ENCODE data around the gene ARHGEF3.

The ARHGEF3 gene

DNA sequence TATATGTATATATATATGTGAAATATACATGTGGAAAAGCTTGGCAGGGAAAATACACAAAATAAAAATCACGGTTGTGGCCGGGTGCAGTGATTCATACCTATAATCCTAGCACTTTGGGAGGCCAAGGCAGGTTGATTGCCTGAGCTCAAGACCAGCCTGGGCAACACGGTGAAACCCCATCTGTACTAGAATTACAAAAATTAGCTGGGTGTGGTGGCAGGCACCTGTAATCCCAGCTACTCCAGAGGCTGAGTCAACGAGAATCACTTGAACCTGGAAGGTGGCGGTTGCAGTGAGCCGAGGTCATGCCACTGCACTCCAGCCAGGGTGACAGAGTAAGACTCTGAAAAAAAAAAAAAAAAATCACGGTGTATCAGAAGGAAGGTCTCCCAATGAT, 20.8 kb upstream of the ARHGEF3 start:
- DNase-seq = no peak

DNA sequence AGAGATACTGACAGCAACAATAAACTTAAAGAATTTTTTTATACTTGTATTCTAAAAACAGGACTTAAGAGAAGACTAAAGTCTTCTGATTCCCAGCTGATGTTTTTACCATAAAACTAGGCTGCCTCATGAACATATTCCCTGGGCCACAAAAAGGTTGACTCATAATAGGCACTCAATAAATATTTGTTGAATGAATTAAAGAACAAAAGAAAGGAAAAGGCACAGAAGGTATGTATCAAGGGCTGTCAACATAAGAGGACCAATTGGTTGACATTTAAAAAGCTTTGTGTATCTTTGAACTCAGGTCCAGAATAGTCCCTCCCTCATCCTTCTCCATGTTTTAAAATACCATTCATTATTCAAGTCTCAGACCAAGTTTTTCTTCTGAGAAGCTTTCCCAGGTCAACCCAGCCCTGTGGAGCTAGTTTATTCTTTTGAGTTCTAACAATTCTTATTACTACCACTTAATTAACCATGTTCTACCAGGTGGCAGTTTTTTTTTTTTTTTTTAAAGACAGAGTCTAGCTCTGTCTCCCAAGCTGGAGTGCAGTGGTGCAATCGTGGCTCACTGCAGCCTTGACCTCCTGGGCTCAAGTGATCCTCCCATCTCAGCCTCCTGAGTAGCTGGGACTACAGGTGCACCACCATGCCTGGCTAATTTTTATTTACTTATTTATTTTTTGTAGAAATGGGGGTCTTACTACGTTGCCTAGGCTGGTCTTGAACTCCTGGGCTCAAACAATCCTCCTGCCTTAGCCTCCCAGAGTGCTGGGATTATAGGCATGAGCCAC, 17.5 kb upstream of the ARHGEF3 start:
- DNase-seq = no peak

DNA sequence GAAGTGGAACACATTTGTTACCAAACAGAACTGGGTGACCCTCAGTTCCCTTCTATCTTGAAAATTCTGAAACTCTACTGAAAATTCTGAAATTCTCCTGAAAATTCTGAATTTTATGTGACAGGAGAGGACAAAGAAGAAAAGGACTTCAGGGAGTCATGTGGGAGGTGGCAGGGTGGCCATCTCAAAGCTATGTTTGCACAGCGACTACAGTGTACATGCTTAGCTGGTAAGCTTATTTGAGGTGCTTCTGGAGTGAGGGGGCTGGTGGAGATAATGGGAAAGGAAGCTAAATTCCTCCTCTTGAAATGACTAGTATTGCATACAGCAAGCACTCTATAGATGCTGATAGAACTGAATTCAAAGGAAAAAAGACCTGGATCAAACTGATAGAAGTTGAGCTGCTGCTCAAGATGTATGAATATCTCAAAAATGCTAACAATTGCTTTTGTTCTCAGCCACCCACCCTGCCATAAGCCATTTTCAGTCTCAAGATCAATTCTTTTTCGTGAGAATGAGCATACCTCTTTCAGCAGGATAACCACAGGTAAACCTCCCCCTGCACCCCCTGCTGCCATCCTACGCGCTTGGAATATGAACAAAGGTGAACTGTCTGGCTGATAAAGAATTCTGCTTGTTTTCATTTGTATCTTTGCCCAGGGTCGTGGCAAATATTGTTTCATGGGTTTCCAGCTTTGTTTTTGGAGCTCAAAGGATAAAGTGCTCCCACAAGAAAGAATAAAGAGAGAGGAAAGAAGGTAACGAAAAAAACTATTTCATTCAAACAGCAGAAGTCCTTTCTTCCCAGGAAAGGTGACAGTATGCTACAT, 16.6 kb upstream of the ARHGEF3 start:
- no peak for DNase-seq

DNA sequence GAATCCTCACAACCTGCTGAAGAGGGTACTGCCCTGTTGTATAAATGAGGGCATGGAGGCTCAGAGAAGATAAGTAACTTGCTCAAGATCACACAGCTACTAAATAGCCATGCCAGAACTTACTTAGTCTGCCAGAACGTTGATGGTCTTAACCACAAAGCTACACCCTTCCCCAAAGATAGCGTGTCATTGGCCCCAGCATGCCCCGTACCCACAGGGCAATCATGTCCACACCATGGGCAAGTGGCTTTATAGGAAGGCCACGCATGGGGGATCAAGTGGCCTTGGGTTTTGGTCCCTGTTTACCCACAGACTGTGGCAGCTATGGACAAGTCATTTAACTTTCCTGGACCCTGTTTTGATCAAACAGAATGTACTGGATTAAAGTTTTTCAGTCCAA, 15.9 kb upstream of the ARHGEF3 start:
- no peak for DNase-seq

DNA sequence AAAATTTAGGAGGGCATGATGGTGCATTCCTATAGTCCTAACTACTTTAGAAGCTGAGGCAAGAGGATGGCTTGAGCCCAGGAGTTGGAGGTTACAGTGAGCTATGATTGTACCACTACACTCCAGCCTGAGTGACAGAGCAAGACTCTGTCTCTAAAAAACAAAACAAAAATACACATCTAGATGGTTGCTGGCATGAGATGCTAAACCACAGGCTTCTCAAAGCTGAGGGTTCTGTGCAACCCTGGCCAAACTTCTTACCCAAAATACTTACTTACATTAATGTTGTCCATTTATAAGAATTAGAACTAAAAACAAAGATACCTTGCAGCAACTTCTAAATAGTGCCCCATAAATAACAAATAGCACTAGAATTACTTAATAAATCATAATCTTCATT, 14.3 kb upstream of the ARHGEF3 start:
- DNase-seq = no peak

DNA sequence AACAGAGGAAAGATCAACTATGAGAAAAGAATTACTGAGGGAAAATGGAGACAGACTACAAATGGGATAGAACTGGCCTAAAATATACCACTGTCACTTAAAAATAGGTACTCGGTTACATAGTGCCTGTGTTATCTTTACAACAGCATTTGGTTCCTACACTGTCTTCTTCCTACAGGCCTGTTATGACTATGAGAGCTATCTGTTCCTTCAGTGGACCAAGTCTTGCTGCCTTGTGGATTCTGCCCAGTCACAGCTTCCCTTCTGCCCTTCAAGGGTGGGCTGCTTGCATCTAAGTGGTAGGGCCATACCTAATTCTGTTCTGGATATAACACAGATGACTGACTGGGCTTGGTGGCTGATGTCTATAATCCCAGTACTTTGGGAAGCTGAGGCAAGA, 13.8 kb upstream of the ARHGEF3 start:
- DNase-seq = no peak

DNA sequence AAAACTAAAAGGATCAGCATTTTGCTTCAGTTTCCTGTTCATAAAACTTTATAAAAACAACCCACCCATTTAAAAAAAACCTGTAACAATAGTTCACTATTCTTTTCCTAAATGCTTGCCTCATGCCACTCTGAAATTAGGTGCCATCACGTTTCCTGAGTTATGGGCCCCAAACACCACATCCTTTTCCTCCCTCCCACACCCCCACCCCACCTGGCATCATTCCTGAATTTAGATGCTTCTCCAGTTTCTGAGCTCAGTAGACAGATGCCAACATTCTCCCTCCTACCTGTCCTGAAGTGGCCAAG, 11.9 kb upstream of the ARHGEF3 start:
- no peak for DNase-seq

DNA sequence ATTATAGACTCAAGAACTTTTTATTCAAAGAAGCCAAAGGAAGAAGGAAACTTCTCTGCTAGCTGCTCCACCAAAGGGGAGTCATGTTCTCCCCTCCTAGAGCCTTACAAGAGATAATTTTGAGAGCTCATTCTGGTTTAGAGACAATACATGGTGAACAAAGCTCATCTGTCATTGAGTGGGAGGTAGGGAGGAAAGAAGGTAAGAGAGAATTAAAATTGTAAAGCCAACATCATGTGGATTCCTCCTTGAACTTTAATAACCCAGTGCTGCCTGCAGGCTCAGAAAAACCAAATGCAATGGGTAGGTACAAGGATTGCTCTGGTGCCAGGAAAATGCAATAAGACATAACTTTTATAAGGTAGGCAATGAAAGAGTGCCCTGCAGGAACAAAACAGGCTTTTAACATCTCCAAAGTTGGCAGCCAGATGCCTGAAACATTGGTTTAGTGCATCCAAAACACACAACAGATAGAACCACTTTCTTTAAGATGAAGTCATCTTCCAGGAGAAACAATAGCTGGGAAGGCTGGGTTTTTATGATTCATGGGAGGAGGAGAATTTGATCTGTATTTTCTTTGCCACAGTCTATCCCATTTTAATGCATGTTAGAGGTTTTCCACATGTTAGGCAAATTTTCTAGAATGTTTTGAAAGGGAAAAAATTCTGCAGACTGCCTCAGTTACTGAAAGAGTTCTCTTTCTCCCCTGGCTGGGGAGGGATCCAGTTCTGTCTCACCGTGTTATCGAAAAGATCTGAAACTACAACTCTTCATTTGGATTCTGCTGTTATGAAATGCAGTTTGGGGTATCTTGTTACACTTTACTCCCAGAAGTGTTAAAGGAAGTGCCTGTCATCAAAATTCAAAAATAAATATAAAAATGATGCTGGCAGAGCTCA, 11.3 kb upstream of the ARHGEF3 start:
- DNase-seq = peak; percentile 23

DNA sequence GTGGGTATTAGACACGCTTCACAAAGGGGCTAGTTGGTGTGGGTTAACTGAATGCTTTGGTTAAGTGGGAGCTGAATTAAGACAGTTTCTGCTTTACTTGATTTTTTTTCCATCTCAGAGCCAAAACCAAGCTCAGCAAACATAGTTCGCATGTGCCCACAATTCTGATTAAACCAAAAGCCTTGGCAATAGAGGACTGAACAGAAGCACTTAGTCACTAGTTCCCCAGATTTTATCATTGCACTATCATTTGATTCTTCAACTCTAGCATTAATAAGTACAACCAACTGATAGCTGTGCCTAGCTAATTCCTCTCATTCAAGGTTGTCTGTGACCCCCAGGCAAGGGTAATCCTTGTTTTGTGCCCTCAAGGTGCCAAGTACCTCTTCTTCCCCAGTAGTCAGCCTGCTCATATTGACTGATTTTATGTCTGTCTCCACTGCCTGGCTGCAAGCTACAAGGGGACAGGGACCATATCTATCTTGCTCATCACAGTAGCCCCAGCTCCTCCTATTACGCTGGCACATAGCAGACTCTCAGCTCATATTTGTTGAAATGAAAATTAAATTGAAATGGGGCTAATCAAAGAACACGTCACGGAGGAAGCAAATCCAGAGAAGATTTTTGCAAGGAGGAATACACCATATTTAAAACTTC, 9.9 kb upstream of the ARHGEF3 start:
- no peak for DNase-seq

DNA sequence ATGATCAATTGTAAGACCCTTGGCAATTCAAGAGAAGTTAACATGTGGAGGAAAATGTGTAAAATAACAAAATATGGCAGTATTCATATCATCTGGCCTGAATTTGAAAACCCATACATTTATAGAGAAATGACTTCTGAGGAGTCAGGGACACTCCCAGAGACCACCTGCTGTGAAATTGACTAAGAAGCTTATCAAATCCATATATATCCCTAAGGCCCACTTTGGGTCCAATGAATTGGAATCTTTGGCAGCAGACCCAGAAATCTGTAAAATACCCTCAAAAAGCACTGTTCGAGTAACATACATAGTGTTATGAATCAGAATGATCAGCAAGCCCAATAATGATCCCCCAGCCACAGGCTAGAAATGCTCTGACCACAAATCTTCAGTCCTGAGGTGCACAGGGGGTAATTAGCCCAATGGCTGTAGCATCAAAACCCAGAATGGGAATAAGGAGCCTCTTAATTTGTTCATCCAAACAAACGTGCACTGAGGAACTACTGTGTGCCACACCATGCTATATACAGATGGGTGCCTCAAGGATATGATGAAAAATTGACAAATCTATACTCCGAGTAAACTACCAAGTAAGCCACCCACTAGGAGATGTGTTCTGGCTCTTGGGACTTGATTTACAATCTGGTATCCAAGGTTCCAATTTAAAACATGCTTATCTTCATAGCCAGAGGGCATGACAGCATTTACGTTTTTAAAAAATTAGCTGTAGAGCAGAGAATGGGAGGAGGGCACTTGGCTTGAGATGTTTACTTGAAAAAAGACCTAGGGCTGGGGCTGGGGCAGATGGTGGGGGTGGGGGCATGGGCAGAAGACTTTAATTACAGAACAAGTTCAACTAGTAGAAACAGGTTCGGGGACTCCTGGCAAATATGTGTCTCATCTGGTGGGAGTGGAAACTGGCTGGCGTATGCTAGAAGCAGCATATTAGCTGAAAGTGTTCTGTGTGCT, 9.1 kb upstream of the ARHGEF3 start:
- DNase-seq = no peak

DNA sequence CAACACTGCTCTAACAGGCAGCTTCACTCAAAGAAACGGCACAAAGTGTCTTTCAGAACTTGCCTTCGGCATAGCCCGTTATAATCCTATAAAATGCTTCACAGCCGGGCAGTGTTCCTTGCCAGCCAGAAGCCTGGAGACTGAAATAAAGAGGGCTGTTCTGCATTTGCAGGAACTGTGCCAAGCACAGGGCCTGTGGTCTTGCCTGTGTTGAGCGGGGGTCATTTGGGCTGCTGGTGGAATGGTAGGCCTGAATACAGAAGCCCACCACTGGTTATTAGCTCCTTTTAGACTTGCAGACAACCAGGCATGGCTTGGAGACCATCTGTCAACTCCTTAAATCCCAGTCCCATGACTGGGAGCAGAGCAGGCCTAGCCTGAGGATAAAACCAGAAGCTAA, 4.7 kb upstream of the ARHGEF3 start:
- DNase-seq = no peak

DNA sequence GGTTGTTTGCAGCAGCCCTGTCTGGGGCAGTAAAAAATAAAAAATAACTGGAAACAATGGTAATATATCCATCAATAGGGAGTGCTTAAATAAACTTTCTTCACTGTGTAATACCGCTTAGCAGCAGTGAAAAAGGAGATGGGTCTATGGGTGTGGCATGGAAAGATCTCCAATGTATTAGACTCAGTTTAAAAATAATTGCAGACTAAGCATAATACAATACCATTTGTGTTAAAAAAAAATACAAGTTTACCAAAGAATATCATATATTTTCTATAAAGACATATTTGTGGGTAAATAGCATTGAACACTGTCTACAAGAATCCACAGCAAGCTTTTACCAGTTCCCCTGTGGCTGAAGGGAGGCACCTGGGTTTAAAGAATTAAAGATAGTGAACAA, 1.0 kb upstream of the ARHGEF3 start:
- DNase-seq = no peak

DNA sequence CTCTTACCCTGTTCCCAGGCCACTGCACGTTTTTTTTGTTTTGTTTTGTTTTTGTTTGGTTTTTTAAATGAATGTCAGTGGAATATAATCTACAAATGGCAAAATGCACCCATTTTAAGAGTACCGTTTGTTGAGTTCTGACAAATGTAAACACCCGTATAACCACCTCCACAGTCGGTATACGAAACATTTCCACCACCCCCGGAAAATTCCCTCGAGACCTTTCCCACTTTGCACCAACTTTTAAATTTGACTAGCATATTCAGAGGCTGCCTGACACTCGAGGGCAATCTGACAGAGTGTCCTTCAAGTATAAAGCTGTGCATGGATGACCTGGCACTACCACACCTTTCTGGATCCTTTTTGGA, 613 bp upstream of the ARHGEF3 start:
- no peak for DNase-seq

DNA sequence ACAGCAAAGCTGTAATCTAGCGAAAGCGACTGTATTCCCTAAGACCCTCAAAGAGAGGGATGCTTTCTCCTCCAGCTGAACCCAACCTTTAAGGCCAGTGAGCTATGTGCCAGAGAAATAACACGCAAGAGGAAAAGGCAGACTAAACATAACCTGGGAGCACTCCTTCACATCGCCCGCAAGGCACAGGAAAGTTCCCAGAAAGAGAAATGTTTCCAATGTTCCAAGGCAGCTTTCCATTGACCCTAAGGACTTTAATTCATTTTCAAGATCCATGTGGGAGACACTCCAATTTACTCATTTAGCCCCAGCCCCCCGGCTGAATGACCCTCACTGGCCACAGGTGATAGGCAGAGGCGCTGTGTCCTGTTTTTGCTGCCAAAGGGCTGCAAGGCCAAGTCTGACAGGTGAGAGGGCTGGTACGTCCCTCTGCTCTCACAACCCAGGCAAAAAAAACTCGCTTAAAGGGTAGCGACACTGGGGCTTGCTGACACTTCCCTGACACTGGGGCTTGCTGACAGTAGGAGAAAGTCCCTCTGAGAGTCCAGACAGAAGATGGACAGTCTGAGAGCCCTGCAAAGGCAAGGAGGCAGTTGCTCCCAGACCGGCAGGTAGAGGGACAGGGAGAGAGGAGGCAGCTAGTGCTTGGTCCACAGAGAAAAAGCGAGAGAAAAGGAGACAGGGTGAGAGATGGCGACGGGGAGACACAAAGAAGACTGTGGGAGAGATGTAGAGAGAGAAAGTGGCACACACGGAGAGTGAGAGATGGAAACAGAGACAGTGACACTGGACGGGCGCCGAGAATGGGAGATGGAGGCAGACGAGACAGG, 702 bp downstream of the ARHGEF3 start:
- no peak for DNase-seq

DNA sequence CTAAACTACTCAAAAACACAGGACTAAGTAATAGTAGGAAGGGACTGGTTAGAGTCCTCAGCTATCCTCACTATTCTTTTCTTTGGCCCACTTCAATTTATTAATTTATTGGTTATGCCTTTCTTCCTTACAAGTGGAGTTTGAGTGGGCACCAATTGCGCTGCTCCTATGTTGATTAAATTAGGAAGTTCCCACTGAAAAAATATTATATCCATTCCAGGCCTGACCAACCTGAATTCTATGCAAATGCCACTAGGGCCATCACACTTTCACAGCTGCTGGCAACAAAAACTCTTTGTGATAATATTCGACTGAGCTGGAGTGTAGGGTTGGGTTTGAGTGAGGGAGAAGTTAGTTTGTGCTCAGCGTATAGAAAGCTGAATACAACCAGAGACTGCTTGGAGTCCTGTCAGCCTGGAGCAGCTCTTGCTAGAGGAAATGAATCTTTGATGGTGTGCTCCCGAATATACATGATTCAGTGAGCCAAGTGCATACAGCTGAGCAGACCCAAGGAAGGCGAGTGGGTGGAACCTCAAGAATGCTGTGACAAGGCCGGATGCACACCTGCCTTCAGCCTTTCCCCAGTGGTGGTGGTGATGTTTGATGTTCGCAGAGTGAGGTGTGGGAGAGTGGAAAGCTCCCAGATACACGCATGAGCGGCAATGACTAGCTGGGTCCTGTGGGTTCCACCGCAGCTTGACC, 1.5 kb downstream of the ARHGEF3 start:
- DNase-seq = no peak

DNA sequence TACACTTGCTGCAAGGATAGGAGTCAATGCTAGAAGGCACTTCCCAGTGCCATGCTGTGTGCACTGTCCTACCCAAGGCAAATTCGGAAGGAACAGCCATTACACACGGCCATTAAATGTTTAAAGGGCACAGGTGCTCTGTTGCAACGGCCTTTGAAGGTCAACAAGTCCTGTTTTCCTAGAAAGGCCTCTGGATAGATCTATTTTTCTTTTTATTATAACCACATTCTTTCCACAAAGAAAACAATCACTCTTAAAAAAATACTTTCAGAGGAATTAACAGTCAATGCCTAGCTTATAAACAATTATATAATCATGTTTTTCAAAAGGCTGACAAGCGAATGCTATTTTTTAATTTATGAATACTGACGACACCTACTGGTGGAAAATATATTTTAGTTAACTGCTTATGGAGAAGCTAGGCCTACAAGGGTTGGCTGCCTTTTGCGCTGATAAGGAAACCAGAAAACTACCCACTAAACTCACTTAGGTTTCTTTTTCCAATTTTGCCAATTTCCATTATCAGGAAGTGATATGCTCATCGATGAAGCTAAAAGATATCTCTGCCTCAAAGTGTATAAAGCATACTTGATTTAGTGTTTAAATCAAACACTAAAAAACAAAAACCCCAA, 2.4 kb downstream of the ARHGEF3 start:
- peak; percentile 41 for DNase-seq

DNA sequence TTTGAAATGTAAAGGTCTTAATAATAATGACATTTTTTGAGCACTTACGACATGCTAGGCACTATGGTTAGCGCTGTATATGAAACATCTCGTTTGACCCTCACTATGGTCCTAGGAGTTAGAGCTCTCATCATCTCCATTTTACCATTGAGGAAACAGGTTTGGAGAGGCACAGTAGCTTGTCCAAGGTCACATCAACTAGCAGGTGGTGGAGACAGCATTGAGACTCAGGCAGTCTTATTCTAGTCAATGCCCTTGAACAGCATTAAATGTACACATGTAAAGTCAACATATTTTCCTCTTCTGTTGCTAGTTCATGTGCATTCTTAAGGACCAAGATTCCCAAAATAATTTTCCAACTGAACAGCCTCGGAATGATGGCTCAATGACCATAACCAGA, 4.8 kb downstream of the ARHGEF3 start:
- DNase-seq = no peak

DNA sequence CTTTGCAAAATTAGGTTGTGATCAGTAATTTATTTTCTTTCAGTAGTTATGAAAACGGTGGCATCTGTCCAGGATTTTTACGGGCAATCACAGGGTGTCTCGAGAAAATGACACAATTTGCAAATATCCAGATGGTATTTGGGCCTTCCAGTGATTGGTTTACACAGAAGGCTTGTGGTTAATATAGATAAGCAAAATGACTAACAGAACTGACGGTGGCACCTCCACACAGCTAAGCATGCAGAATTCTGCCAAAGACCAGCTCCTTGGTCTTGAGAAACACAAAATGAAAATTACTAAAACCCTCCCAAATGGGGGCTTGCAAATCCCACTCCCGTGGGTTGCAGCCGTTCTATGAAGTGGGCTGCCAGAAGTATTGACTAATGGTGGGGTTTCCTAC, 5.5 kb downstream of the ARHGEF3 start:
- peak; percentile 22 for DNase-seq

DNA sequence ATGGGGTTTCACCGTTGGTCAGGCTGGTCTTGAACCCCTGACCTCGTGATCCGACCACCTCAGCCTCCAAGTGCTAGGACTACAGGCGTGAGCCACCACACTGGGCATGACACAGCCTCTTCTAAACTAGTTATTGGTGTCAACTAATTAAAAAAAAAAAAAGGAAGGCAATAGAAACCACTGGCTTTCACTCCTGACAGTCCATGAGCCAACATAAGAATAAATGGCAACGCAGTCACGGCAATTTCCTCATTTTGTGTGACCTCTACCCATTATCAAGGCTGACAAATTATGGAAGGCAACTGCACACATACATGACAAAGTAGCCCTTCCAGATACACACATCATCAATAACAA, 5.9 kb downstream of the ARHGEF3 start:
- DNase-seq = no peak
